HG03066 (cell line): ENCODE results near the gene FREM3.
A peak's percentile ranks its signal among the peaks of the same experiment; 100 is the strongest.

Experiments used
- ATAC-seq: cut with Tn5 transposase; IDR thresholded peaks from one replicate; pipeline ENCODE4 v1.9.1; 2021; ENCODE audit warnings: low read depth; ENCODE audit not compliant: unreplicated experiment

The FREM3 gene

DNA sequence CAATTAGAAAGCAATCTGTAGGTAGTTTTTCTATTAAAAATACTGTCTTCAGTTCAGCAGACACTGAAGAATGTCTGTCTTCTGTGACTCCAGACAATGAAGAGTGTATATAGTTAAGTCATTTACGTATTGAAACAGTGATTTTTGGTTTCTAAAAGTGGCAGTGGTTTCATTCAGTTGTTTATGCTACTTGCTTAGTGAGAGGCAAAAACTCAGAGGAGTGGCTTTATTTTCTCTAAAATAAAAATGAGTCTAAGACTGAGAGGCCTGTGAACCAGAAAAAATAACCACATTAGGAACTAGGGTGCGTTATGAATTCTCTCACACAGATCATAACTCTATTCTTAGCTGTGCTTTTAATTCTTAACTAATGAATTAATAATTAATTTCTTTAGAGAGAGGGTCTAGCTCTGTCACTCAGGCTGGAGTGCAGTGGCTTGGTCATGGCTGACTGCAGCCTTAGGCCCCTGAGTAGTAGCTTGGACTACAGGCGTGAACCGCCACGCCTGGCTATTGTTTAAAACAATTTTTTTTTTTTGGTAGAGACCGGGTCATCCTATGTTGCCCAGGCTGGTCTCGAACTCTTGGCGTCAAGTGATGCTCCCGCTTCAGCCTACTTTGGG lies 31.4 kb downstream of the FREM3 start:
- peak; percentile 97 for ATAC-seq

- no peak for ATAC-seq
These were observed 33.0 kb downstream of the FREM3 start for GRCh38 chr4:143667461-143667860.

DNA sequence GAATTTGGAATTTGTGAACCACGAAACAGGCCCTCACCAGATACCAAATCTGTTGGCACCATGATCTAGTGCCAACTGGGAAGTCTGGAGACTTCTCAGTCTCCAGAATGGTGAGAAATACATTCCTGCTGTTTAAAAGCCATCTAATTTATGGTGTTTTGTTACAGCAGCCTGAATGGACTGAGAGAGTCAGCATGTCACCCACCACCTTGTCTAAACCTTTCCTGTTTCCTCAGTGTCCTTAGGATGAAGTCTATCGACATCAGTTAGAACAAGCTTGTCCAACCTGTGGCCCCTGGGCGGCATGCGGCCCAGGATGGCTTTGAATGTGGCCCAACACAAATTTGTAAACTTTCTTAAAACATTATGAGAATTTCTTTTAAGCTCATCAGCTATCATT lies 42.1 kb downstream of the FREM3 start:
- ATAC-seq, result no peak

DNA sequence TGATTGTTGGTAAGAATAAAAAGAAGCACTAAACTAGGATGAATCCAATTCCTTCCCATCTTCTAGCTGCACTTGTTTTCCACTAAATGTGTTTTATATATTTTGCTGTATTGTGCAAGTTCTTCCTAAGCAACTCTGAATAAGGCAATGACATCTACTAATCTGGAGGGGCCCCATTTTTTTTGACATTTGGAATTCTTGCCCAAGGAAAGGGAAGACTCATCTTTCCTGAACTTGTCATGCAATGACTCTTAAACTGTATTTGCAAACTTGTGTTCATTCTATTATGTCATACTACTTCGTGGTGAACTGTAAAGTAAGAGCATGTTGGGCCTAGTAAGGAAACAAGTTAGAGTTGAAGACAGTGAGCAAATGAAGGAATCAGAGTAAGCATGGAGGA lies 45.9 kb downstream of the FREM3 start:
- ATAC-seq, result no peak

- ATAC-seq, result no peak
These were observed 47.4 kb downstream of the FREM3 start for GRCh38 chr4:143653031-143653430.

DNA sequence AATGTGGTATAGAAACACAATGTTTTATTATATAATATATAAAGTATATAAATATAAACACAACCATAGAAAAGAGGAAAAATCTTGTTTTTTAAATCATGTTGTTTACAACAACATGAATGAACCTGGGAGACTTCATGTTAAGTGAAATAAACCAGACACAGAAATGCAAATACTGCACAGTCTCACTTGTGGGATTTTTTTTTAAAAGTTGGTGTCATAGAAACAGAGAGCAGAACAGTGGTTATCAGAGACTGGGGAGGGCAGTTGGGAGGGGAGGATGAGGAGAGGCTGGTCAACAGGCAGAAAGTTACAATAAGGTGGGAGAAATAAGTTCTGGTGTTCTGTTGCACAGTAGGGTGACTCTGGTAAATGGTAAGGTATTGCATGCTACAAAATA lies 57.1 kb downstream of the FREM3 start:
- ATAC-seq, result no peak

DNA sequence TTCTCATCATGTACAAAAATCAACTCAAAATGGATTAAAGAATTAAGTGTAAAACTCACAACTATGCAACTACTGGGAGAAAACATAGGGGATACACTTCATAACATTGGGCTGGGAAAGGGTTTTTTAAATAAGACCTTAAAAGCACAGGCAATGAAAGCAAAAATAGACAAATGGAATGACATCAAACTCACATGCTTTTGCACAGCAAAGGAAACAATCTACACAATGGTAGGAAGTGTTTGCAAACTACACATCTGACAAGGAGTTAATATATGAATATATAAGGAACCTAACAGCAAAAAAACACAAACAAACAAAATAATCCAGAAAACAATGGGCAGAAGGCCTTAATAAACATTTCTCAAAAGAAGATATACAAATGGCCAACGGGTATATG lies 57.9 kb downstream of the FREM3 start:
- ATAC-seq, result no peak

DNA sequence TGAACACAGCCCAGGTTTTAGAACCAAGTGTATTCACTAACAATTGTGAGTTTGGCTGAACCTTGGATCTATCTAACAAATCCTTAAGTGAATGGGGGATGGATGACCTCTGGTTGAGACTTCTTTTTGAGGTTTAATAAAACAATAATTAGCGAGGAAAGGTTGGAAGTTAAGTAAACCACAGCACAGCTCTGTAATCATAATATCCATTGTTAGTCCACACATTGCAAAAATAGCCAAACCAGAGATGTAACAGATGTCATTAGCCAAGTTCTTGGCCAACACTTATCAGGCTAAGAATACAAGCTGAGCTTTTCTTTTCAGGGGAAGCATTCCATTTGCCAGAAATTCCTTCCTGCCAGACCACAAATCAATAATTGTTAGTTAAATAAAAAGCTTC lies 59.1 kb downstream of the FREM3 start:
- ATAC-seq, result no peak

DNA sequence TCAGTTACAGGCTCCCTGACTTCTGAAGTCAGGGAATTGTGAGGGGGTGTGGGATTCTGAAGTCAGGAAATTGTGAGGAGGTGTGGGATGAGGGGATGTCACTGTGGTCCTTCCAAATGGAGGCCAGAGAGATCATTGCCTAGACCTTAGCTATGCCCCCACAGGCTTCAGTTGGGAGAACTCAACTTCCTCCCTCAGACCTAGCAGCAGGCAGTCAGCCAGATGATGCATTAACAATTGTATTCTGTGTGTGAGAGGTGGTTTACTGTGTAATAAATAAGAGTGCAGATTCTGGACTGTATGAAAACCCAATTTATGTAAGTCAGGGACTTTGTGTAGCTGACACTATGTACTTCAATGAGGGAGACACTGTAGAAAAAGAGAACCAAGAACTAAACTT lies 65.7 kb downstream of the FREM3 start:
- no peak for ATAC-seq

DNA sequence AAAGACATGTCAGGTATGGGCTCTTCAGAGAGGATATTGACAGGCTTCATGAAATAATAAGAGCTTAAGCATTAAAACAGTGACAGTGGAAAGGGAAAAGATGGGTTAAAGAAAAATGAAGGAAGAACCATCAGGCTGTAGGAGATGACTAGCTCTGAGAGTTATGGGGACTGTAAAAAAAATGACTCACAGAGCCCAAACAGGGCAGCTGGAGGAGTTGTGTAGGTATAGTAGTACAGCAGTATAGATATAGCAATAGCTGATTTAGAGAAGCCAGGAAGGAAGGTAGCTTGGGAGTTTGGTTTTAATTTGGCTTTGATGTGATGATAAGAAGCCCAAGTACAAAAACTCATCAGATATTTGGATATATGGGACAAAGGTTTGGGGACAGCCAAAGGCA lies 66.6 kb downstream of the FREM3 start:
- ATAC-seq, result no peak

GRCh38 chr4:143626134-143626911 lies 74.2 kb downstream of the FREM3 start:
- no peak for ATAC-seq

- ATAC-seq, result no peak
These were observed 74.8 kb downstream of the FREM3 start for GRCh38 chr4:143625632-143626031.

- no peak for ATAC-seq
These were observed 76.6 kb downstream of the FREM3 start for GRCh38 chr4:143623896-143624295.

- no peak for ATAC-seq
These were observed 81.7 kb downstream of the FREM3 start for GRCh38 chr4:143618811-143619210.

- ATAC-seq, result no peak
These were observed 82.3 kb downstream of the FREM3 start for GRCh38 chr4:143617994-143618679.

GRCh38 chr4:143616771-143617170 lies 83.7 kb downstream of the FREM3 start:
- no peak for ATAC-seq

- ATAC-seq, result no peak
These were observed 91.0 kb downstream of the FREM3 start for GRCh38 chr4:143609492-143609891.

GRCh38 chr4:143606480-143606879 lies 94.0 kb downstream of the FREM3 start:
- no peak for ATAC-seq

GRCh38 chr4:143599827-143600226 lies 100.6 kb downstream of the FREM3 start:
- no peak for ATAC-seq

DNA sequence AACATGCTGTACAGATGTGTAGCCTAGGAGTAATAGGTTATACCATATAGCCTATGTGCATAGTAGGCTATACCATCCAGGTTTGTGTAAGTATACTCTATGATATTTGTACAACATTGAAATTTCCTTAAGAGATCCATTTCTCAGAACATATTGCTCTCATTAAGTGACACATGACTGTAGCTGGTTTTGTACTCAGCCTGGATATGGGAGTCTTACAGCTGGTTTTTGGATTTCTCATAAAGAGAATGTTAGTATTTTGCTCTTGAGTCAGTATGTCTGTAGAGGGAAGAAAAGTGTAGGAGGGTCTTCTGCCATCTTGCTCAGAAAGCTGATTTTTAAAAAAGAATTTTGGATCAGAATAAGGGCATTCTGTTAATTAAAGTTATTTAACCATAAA lies 101.7 kb downstream of the FREM3 start:
- no peak for ATAC-seq

DNA sequence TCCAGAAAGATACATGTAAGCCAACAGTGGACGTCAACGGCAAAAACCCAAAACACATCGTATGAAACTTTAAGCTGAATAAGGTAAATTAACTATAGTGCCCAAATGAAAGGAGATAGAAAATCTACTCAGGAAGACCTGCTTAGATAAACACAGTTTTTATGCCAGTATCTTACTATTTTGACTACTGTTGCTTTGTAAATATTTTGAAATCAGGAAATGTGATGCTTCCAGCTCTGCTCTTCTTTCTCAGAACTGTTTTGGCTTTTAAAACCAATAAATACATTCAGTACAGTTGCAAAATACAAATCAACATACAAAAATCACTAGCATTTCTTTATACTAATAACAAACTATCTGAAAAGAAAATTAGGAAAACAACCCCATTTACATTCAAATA lies 103.2 kb downstream of the FREM3 start:
- ATAC-seq, result no peak

DNA sequence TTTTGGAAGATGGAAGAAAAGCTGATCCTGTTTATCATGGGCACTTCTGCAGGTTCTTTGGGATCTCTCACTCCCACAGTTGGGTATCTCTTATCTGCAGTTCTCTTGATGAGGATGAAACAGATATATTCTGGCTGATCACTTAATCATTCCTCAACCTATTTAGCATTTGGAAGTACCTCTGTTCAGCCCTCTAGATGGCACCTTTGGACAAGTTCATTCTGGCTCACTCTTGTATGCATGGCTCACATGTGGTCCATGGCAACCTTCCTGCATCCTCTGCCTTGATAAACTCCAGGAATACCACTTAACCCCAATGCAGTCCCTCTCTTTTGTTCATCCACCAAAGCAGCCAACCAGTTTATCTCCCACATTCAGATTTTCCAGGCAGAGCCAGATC lies 112.8 kb downstream of the FREM3 start:
- ATAC-seq, result no peak
